Stimulated activated CD4-positive, alpha-beta T cell treated with anti-CD3 and anti-CD28 coated beads, Interleukin-12 subunit alpha, Interleukin-12 subunit beta, amount 100 ng/mL, for 24 hours (primary cell): ENCODE results near the gene IPO7.
"Not testable (repeated sequence)": the region's sequence is repeated elsewhere in the genome, so short reads cannot be mapped to it uniquely, and the experiment has no call there.

Experiments used
- DNase-seq, 2 experiments: peaks; one replicate each; pipeline ENCODE4 v3.0.0-alpha.2; 2020; ENCODE audit warnings: low read depth in 2 of 2

The IPO7 gene

DNA sequence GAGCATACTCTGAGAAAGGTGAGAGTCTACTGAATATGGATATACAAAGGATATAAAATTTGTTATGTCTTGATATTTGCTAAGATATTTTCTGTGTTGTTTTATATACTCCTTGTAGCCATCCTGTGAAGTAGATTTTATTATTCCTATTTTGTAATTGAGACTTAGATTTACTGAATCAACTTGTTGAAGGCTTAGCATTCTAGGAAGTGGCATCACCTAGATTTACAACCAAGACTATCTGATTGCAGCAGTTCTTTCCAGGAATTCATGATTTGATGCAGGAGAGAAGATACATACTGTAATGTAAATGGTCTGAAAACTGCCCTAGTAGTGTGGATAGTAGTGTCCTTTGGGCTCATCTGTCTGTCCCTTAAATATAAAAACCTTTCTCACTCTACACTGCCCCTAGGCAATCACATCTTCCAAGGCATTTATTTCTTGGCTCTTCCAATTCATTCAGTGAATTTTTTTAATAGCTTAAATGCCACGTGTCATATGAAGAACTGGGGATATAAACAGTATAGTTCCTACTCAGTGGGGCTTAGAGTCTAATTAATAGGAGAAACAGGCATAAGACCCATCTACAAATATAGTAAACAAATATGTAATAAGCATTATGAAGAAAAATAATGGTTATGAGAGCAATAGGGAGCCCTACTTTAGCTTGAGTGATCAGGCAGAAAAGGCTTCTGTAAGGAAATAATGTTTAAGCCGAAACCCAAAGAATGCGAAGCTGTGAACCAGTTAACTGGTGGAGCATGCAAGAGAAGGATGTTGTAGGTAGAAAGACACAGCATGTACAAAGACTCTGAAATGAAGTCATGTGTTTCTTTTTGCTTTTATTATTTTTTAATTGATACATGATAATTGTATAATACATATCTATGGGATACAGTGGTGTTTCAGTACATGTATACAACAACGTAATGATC is 13.6 kb downstream of the IPO7 start:
- no peak for DNase-seq

DNA sequence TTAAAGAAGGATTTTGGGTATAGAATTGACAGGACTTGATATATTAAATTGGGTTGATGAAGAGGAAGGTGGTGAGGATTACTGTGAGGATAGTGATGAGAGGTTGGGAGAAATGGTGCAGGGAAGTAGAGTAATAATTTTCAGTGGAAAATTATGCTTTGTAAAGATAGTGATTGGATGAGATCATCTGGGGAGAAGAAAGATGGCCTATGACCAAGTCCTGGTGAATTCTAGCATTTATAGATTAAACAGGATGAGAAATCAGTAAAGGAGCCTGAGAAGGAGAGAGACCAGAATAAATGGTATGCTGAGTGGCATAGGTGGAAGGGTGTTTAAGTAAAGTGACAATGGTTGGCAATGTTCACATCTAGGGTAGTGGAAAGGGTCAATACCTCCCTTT is 15.0 kb downstream of the IPO7 start:
- DNase-seq = no peak

DNA sequence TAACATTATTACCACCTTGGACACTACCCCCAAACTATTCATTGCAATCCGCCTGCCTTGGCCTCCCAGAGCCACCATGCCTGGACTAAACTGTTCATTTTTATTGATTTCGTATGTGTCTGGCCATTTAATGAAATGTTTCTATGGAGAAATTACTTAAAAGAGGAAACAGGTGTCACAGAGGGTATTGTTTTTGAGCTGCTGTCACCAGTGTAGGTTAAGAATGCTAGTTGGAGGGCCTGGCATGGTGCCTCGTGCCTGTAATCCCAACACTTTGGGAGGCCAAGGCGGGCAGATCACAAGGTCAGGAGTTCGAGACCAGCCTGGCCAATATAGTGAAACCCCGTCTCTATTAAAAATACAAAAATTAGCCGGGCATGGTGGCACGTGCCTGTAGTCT is 17.4 kb downstream of the IPO7 start:
- not testable (repeated sequence) for DNase-seq

DNA sequence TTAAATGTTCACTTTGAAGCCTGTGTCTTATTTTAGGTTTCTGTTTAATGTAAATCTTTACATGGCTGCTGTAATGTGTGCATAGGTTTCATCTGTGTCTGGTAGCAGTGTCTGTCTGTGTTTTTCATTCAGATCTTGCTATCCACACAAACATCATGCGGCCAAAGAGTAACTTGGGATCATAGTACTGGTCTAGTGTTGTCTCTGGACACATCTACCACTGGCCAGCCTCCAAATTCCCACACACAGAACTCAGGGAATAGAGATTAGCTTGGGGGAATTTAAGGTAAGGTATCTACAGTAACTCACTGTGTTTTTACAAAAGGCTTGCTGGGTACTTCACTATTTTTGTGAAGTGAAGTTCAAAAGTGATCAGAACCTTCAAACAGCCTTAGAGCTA is 44.3 kb downstream of the IPO7 start:
- DNase-seq = no peak

DNA sequence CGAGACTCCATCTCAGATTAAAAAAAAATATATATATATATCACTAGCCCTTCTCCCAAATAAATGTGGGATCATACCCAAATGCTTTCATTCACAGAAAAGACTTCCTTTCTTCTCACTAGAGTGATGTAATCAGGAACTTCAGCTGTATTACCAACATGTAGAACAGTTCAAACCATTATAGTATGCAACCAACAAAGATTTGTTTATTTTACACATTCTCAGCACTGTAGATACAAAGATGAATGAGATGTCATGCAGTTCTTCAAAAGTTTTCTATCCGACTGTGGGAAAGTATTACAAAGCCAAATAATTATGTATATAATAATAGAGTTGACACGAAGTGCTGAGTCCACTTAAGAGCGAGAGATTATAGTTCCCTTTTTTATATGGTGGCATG is 54.2 kb downstream of the IPO7 start:
- DNase-seq = no peak

DNA sequence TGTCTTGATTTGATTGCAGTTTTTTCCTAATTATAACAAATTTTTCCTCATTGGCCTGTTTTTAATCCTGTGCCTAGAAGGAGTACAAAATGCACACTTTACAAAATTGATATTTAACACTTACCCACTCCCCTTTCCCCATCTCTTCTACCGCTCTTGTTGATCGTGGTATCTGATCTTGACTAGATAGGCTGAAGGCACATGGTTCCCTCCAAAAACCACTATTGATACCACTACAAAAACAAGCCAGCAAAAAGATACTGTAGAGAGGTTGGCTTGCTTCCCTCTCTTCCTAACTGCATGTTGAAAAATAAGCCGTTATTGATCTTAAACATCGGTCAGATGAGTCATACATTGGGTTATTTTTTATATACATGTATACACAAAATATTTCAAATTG is 61.8 kb downstream of the IPO7 start:
- DNase-seq = no peak

DNA sequence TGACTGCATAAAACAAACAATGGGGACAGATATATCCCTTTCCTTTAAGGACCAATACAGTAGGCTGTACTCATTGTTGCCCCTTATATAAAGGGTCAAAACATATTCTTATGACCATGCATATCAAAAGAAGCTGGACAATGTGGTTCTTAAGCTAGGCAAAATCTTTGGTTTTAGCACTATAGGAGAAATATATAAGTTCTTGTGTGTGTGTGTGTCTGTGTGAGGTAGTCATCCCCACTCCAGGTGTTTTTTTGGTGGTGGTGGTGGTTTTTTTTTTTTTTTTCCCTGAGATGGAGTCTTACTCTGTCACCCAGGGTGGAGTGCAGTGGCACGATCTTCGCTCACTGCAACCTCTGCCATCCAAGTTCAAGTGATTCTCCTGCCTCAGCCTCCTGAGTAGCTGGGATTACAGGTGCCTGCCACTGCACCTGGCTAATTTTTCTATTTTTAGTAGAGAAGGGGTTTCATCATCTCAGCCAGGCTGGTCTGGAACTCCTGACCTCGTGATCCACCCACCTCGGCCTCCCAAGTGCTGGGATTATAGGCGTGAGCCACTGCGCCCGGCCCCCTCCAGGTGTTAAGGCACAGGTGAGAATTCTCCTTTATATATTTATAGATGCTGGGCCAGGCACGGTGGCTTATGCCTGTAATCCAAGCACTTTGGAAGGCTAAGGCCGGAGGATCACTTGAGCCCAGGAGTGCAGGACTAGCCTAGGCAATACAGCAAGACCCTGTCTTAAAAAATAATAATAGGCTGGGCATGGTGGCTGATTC is 64.3 kb downstream of the IPO7 start:
- no peak for DNase-seq

DNA sequence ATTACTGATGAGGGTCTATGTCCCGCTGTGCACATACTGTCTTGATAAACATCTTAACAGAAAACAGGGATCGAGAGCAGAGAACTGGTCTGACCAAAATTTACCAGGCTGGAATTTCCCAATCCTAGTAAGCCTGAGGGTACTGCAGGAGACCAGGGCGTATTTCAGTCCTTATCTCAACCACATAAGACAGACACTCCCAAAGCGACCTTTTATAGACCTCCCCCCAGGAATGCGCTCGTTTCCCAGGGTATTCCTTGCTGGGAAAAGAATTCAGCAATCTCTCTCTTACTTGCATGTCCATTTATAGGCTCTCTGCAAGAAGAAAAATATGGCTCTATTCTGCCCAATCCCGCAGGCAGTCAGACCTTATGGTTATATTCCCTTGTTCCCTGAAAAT is 67.6 kb downstream of the IPO7 start:
- not testable (repeated sequence) for DNase-seq

DNA sequence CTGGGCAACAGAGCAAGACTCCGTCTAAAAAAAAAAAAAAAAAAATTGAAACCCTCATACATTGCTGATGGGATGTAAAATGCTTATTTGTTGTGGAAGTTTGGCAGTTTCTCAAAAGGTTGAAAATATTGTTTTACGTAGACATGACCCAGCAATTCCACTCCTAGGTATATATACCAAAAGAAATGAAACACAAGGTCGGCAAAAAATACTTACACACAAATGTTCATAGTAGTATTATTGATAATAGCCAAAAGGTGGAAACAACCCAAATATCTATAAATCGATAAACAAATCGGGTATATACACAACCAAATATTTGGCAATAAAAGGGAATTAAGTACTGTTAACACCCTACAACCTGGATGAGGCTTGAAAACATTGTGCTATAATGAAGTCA is 71.3 kb downstream of the IPO7 start:
- DNase-seq = no peak

DNA sequence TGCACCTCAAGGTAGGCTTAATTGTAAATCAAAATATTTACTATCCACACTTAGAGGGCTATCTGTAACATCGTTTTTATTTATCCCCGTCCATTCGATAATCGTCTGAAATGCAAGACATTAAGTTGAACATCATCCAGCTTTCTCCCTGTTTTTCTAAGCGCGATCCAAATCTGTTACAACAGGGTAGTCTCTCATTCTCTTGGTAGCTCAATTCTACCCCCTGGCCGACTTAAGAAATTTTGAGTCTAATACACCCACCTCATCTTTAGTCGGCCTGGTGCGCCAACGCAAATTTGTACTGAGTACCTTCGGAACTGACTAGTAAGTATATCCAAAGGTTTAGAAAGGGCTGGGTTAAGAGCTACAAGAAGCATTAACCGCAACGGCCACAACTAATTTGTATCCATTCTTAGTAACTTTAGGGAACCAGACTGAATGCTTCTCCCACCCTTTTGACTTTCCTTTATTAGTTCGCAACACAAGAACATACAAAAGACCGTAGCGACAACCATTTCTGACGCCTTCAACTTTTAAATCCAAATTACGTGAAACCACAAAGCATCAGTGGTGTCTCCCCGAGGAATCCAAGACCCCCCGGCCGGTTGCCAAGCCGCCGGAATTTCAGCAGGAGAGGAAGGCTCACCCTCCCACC is 75.3 kb downstream of the IPO7 start:
- peak in 1 of 2 experiments; percentile 24 for DNase-seq

DNA sequence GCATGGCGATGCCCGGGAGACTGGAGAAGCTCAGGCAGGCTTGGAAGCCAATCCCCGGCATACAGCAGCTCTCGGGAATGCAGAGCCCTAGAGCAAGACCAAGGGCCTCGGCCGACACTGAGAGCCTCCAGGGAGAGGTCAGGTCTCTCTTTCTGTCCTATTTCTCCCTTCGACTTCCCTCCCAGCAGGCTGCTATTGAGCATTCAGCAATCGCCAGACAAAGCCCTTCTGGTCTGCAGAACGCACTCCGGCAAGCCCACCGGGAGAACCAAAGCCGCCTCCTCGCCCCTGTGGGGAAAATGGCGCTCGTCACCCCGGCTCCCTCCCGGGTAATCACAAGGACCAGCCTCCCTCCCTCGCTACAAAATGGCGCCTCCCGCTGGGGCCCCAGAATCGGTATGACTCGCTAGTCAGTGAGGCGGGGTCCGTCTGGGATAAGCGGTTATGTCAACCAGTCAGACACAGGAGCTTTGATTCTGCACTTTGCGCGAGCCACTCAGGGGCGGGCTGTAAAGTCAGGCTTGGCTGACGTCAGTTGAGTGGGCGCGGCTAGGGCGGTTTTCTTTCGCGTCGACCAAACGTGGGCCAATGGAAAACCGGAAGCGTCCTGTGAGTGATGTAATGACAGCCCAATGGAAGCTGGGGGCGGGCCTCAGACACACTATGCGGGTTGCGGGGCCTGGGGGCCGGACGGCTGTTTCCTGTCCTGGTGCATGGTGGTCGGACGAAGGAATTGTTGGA is 76.0 kb downstream of the IPO7 start, which contains the start of gene ZNF143:
TSS of gene ZNF143 (plus strand) at position 691 of the 741 bp plus-strand sequence. CDS start 10,297 bp downstream, outside the sequence.
- DNase-seq = peak; percentile 100

DNA sequence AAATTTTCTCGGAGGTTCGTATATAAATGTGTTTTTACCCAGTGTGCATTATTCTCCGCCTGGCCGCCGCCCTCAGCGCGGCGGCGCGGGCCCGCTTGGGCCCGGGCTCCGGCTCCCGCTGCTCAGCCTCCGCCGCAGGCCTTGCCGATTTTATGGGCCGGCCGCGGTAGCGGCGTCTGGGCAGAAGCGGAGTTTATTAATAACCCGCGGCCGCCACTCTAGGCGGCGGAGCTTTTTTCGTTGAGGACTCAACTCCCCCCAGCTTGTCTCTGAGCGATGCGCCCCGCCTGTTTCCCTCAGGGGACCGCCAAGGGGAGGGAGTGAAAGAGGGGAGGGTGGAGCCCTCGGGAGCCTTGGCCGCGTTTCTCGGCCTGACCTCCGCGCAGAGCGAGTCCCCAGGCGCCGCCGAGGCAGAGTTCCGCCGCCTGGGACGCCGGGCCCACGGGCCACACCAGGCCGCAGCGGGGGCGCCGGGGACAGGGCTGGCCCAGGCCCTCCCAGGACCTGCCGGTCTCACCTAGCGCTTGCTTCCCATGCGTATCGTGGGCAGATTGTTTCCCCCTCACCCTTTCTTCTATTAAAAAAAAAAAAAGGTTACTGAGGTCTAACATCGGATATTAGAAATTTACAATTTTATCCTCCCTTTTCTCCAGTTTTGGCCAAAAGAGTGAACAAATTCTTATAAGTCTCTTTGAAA is 76.8 kb downstream of the IPO7 start:
- DNase-seq = peak; percentile 57 to 60

DNA sequence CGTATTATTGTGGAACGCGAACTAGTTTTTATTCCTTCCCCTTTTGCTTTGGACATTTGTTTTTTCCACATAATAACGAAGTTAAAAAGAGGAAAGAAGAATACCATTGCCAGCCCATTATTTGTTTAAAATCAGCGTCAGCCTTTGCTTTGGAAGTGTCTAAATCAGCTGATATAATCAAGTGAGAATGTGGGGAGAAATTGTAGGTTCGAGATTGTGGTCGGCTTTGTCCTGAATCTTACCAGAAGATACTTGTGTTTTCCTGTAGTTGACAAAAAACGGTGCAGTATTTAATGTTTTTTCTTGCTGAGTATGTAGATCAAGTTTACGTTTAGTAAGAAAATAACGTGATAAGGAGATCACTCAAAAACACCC is 77.3 kb downstream of the IPO7 start:
- DNase-seq = no peak

DNA sequence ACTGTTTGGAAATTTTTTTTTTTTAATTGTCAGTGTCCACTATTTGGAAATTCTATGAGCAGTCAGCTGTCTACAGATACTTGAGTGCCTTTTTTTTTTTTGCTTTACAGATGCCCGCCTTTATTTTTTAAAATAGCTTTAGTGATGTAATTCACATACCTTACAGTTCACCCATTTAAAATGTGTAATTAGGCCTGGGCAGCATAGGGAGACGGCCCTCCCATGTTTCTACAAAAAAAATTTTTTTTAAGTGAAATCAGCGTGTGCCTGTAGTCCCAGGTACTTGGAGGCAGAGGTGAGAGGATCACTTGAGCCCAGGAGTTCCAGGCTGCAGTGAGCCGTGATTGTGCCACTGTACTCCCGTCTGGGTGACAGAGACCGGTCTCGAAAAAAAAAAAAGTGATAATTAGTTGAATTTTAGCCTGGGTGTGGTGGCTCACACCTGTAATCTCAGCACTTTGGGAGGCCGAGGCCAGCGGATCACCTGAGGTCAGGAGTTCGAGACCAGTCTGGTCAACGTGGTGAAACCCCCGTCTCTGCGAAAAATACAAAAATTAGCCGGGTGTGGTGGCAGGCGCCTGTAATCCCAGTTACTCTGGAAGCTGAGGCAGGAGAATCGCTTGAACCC is 77.8 kb downstream of the IPO7 start:
- no peak for DNase-seq

DNA sequence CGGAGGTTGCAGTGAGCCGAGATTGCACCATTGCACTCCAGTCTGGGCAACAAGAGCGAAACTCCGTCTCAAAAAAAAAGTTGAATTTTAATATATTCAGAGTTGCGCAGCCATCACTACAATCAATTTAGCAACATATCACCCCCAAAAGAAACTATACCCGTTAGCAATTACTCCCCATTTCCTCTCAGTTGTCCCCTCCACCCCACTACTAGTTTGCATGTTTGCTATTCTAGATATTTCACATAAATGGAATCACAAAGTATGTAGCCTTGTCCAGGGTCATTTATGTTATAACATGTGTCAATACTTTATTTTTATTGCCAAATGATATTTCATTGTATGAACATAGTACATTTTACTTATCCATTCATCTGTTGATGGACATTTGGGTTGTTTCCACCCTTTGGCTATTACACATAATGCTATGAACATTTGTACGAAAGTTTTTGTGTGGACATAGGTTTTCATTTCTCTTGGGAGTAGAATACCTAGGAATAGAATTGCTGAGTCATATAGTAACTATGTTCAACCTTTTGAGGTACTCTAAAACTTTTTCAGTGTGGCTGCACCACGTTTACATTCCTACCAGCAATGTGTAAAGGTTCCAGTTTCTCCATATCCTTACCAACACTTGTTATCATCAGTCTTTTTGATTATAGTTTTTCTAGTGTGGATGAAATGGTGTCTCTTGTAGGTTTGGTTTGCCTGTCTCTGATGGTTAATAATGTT is 78.5 kb downstream of the IPO7 start:
- DNase-seq = no peak

DNA sequence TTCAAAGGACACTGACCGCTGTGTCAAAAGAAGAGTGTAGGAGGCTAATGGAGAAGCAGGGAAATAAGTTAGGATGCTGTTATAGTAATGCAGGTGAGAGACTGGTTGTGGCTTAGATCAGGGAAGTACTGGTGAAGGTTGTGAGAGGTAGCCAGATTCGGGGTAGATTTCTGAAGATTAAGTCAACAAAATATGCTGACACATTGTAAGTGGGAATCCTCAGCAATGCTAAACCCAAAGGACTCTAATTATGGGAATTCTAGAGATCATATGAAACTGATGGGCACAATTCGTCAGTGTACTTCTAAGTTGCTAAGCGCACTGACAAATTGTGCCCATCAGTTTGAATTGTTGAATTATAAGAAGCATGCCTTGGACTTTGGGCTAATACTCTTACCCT is 86.3 kb downstream of the IPO7 start:
- no peak for DNase-seq

DNA sequence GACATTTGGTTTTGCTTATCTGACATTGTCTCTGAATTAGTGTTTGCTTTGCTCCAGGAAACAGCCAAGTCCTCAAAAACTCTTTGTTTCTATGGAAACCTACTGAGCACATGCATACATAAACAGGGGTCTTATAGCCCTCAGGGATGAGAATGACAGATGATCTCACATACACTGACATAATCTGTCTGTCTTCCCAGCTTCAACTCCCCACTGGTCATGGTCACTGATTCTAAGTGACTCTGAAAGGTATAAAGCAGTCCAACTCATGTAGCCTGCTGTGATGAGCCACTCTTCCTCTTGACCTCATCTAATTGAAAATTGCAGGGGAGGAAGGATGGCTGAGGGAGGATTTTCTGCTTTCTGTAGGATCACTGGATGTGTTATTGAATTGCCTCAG is 89.0 kb downstream of the IPO7 start:
- no peak for DNase-seq

DNA sequence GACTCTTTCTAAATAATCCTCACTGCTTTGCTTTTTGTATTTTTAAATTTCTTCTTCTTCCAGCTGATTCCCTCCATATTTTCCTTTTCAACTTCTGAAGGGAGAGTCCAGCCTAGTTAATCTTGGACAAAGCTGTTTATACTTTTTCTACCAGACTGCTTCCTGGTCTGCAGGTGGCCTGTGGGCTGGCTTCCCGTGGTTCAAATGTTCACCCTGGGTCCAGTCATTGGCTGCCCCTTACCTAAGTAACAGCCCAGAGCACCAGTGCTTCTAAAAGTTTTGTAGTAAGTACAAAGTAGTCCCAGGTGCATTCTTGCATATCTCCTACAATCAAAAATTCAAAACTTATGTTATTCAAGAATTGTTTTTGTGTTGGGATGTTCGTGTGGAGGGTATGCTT is 95.4 kb downstream of the IPO7 start:
- no peak for DNase-seq

DNA sequence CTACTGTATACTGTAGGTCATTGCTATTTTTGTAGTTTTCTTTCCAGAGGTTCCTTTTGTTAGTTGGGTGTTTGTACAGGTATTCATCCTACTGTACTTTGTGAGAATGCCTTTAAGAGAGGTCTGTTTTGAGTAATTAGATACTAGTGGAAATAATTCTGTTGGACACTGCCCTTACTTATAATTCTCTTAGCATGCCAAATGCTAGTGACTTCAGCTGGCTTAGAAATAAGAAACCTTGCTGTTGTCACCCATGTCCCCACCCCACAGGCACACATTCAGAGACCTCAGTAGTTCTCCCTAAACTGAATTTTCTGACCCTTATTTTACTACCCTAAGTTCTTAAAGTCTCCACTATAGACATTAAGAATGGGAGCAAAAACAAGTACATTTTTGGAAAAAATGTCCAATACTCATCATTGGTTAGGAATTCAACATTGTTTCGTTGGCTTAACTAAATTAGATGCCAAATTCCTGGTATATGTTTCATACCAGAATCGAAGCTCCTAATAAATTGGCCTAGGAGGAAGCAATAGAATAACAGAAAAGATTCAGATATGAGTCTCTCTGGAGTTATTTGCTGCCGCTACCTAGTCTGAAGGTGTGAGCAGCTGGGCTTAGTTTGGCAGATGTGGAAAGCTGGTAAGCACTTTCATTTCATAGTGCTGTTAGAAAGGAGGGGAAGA is 104.8 kb downstream of the IPO7 start:
- DNase-seq = no peak
